Right atrium auricular region (tissue), 2 donors: ENCODE results near the gene DCAF7. TPM values are rescaled to one million over a fixed set of nuclear protein-coding genes. Genes with fewer than 3 reads are reported as not detected.

Experiments used
- DNase-seq: peaks from one replicate; pipeline ENCODE4 v3.0.0-alpha.2; 2019; ENCODE audit warnings: low spot score
- H3K27ac ChIP-seq, 2 donors: fragments of 200-600 bp; sonication (generic); 1 replicate in 1 of 2; 2 replicates in 1 of 2; pipeline ENCODE4 v1.5.1; 2016 to 2019
- H3K27me3 ChIP-seq, 2 donors: fragments of 200-600 bp; sonication (generic); one replicate each; pipeline versions ENCODE4 v1.5.1 to v1.6.0; 2017 to 2019
- H3K36me3 ChIP-seq: fragments of 200-600 bp; sonication (generic); one replicate; pipeline ENCODE4 v1.5.1; 2016
- H3K4me1 ChIP-seq, 2 donors: fragments of 200-600 bp; sonication (generic); one replicate each; pipeline versions ENCODE4 v1.5.1 to v1.6.0; 2017 to 2019
- H3K4me3 ChIP-seq, 2 donors: fragments of 200-600 bp; sonication (generic); 1 replicate in 1 of 2; 2 replicates in 1 of 2; pipeline ENCODE4 v1.5.1; 2017 to 2019; ENCODE audit warnings: mild to moderate bottlenecking in 1 of 2, moderate library complexity in 1 of 2
- H3K9me3 ChIP-seq, 2 donors: fragments of 200-600 bp; sonication (generic); one replicate each; pipeline ENCODE4 v1.5.1; 2019
- total RNA-seq, 2 donors: library from RNA; depleted of rRNA; stranded (reverse); fragments of >200 nt; gene quantifications; one replicate each; pipeline ENCODE4 v1.1.0, GENCODE V29; 2016
- TF ChIP-seq, protein P1 (sequence below), 2 donors: fragments of 200-600 bp; sonication (generic); IDR thresholded peaks; one replicate each; pipeline ENCODE4 v1.5.1; 2019; ENCODE audit warnings: antibody characterized with exemption in 2 of 2

Gene DCAF7
- total RNA-seq, 2 donors from 2014 or later: 26.9 to 31.8 TPM

- DNase-seq: no peak
- Histone ChIP-seq H3K27ac (no peak overlapping the region), H3K9me3 (no peaks in the 10 kb centered on the region), H3K36me3 (peaks cover 30% of the 10 kb centered on the region), H3K27me3 (no peaks in the 10 kb centered on the region), H3K4me3 (no peak overlapping the region), H3K4me1 (peaks cover 0 to 10% of the 10 kb centered on the region in 2 donors)
- TF ChIP-seq, protein P1, sequence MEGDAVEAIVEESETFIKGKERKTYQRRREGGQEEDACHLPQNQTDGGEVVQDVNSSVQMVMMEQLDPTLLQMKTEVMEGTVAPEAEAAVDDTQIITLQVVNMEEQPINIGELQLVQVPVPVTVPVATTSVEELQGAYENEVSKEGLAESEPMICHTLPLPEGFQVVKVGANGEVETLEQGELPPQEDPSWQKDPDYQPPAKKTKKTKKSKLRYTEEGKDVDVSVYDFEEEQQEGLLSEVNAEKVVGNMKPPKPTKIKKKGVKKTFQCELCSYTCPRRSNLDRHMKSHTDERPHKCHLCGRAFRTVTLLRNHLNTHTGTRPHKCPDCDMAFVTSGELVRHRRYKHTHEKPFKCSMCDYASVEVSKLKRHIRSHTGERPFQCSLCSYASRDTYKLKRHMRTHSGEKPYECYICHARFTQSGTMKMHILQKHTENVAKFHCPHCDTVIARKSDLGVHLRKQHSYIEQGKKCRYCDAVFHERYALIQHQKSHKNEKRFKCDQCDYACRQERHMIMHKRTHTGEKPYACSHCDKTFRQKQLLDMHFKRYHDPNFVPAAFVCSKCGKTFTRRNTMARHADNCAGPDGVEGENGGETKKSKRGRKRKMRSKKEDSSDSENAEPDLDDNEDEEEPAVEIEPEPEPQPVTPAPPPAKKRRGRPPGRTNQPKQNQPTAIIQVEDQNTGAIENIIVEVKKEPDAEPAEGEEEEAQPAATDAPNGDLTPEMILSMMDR (IDR thresholded peaks at IDR 0.05): no peak
These were observed 28.5 kb downstream of the DCAF7 start for GRCh38 chr17:63578769-63579111.

GRCh38 chr17:63579633-63580032 lies 29.4 kb downstream of the DCAF7 start:
- H3K4me3 ChIP-seq: no peak overlapping the region
- peaks cover 0 to 10% of the 10 kb centered on the region in 2 donors for H3K4me1 ChIP-seq
- no peaks in the 10 kb centered on the region for H3K9me3 ChIP-seq
- TF ChIP-seq, protein P1 (IDR thresholded peaks at IDR 0.05): no peak
- peaks cover 39% of the 10 kb centered on the region for H3K36me3 ChIP-seq
- no peak for DNase-seq
- no peak overlapping the region for H3K27ac ChIP-seq
- H3K27me3 ChIP-seq: no peaks in the 10 kb centered on the region

GRCh38 chr17:63587770-63588169 lies 37.5 kb downstream of the DCAF7 start:
- Histone ChIP-seq H3K4me1 (no peaks in the 10 kb centered on the region), H3K27ac (no peak overlapping the region), H3K4me3 (no peak overlapping the region), H3K36me3 (peaks cover 83% of the 10 kb centered on the region), H3K9me3 (no peaks in the 10 kb centered on the region), H3K27me3 (no peaks in the 10 kb centered on the region)
- TF ChIP-seq, protein P1 (IDR thresholded peaks at IDR 0.05): no peak
- no peak for DNase-seq

GRCh38 chr17:63588797-63589196 lies 38.5 kb downstream of the DCAF7 start:
- H3K27ac ChIP-seq: no peak overlapping the region
- peaks cover 74% of the 10 kb centered on the region for H3K36me3 ChIP-seq
- H3K4me1 ChIP-seq: no peaks in the 10 kb centered on the region
- H3K27me3 ChIP-seq: no peaks in the 10 kb centered on the region
- H3K4me3 ChIP-seq: no peak overlapping the region
- no peaks in the 10 kb centered on the region for H3K9me3 ChIP-seq
- no peak for DNase-seq
- TF ChIP-seq, protein P1 (IDR thresholded peaks at IDR 0.05): no peak

DNA sequence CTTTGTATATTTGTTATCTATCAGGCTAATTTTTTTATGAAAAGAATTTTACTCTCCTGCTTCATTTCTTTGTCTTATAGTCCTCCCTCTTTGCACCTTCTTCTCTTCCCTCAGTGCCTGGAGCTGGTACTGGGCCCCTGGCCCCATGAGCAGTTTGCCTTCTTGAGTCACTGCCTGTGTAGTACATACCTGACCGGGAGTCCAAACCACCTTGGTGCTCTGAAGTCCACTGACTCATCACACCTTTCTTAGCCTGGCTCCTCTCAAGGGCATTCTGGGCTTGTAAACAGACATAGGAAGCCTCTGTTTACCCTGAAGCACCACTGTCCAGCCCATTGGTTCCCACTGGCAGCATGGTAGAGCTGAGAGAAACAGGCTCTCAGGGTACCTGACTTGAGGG lies 39.4 kb downstream of the DCAF7 start:
- Histone ChIP-seq H3K27me3 (no peaks in the 10 kb centered on the region), H3K27ac (no peak overlapping the region), H3K36me3 (peaks cover 66% of the 10 kb centered on the region), H3K4me3 (no peak overlapping the region), H3K9me3 (no peaks in the 10 kb centered on the region), H3K4me1 (no peaks in the 10 kb centered on the region)
- no peak for DNase-seq
- TF ChIP-seq, protein P1 (IDR thresholded peaks at IDR 0.05): no peak

DNA sequence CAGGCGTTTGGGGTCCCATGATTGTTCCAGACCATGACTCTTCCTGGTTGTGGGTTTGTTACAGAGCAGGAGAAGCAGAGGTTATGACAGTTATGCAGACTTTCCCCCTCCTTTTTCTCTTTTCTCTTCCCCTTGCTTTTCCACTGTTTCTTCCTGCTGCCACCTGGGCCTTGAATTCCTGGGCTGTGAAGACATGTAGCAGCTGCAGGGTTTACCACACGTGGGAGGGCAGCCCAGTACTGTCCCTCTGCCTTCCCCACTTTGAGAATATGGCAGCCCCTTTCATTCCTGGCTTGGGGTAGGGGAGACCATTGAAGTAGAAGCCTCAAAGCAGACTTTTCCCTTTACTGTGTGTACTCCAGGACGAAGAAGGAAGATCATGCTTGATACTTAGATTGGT lies 42.5 kb downstream of the DCAF7 start:
- Histone ChIP-seq H3K27me3 (no peaks in the 10 kb centered on the region), H3K9me3 (no peaks in the 10 kb centered on the region), H3K4me1 (no peaks in the 10 kb centered on the region), H3K27ac (no peak overlapping the region), H3K4me3 (no peak overlapping the region), H3K36me3 (peaks cover 39% of the 10 kb centered on the region)
- no peak for DNase-seq
- TF ChIP-seq, protein P1 (IDR thresholded peaks at IDR 0.05): no peak
